ENCODE measurements around the gene FOXB2.
"Not testable (repeated sequence)": the region's sequence is repeated elsewhere in the genome, so short reads cannot be mapped to it uniquely, and the experiment has no call there.

The FOXB2 gene

GRCh38 chr9:77016526-77017504, 2.6 kb upstream of the FOXB2 start:
- no peak for DNase-seq (ENCODE audit: low read depth)

- DNase-seq (ENCODE audit: low read depth) = no peak
Measured at GRCh38 chr9:77017505-77017894, 2.0 kb upstream of the FOXB2 start.

- DNase-seq (ENCODE audit: low read depth) = no peak
Measured at GRCh38 chr9:77018058-77018968, 1.1 kb upstream of the FOXB2 start.

GRCh38 chr9:77018969-77019235, 553 bp upstream of the FOXB2 start:
- no peak for DNase-seq (ENCODE audit: low read depth)

GRCh38 chr9:77019926-77020412, 514 bp downstream of the FOXB2 start:
- DNase-seq (ENCODE audit: low read depth) = no peak

- no peak for DNase-seq (ENCODE audit: low read depth)
Measured at GRCh38 chr9:77020413-77021290, 1.2 kb downstream of the FOXB2 start.

GRCh38 chr9:77021291-77021894, 1.9 kb downstream of the FOXB2 start:
- DNase-seq (ENCODE audit: low read depth) = no peak

GRCh38 chr9:77021922-77022782, 2.7 kb downstream of the FOXB2 start:
- no peak for DNase-seq (ENCODE audit: low read depth)

- DNase-seq (ENCODE audit: low read depth) = no peak
Measured at GRCh38 chr9:77022783-77023440, 3.5 kb downstream of the FOXB2 start.

- DNase-seq (ENCODE audit: low read depth) = no peak
Measured at GRCh38 chr9:77023726-77024125, 4.3 kb downstream of the FOXB2 start.

- no peak for DNase-seq (ENCODE audit: low read depth)
Measured at GRCh38 chr9:77024776-77025545, 5.5 kb downstream of the FOXB2 start.

GRCh38 chr9:77028478-77028877, 9.0 kb downstream of the FOXB2 start:
- DNase-seq (ENCODE audit: low read depth) = no peak

- no peak for DNase-seq (ENCODE audit: low read depth)
Measured at GRCh38 chr9:77030045-77030444, 10.6 kb downstream of the FOXB2 start.

GRCh38 chr9:77038281-77039036, 19.0 kb downstream of the FOXB2 start:
- no peak for DNase-seq (ENCODE audit: low read depth)

GRCh38 chr9:77040340-77040739, 20.9 kb downstream of the FOXB2 start:
- no peak for DNase-seq (ENCODE audit: low read depth)

- not testable (repeated sequence) for DNase-seq (ENCODE audit: low read depth)
Measured at GRCh38 chr9:77043743-77044142, 24.3 kb downstream of the FOXB2 start.

- not testable (repeated sequence) for DNase-seq (ENCODE audit: low read depth)
Measured at GRCh38 chr9:77060681-77061080, 41.2 kb downstream of the FOXB2 start.

- no peak for DNase-seq (ENCODE audit: low read depth)
Measured at GRCh38 chr9:77063645-77064285, 44.3 kb downstream of the FOXB2 start.

All from T-helper 22 cell (primary cell).